ENCODE results near the gene DTX1.

- TF ChIP-seq CTCF (IDR thresholded peaks at IDR 0.05) (no peak), POLR2AphosphoS5 (IDR thresholded peaks at IDR 0.05) (no peak)
Observed at GRCh38 chr12:113092607-113093408, 36.3 kb downstream of the DTX1 start.
